NCI-H446 treated with DMSO at 0.1 percent for 48 hours (cell line): ENCODE measurements around the gene ARSI.

Experiments used
- DNase-seq: peaks from one replicate; lab custom pipeline; 2025; lab: John Stamatoyannopoulos, UW

ARSI gene

GRCh38 chr5:150302301-150303069 is at the start of gene ARSI:
Gene ARSI, minus strand, starts transcription at chr5:150302905. Its CDS starts 532 bp downstream, at chr5:150302373.
- DNase-seq: no peak

DNA sequence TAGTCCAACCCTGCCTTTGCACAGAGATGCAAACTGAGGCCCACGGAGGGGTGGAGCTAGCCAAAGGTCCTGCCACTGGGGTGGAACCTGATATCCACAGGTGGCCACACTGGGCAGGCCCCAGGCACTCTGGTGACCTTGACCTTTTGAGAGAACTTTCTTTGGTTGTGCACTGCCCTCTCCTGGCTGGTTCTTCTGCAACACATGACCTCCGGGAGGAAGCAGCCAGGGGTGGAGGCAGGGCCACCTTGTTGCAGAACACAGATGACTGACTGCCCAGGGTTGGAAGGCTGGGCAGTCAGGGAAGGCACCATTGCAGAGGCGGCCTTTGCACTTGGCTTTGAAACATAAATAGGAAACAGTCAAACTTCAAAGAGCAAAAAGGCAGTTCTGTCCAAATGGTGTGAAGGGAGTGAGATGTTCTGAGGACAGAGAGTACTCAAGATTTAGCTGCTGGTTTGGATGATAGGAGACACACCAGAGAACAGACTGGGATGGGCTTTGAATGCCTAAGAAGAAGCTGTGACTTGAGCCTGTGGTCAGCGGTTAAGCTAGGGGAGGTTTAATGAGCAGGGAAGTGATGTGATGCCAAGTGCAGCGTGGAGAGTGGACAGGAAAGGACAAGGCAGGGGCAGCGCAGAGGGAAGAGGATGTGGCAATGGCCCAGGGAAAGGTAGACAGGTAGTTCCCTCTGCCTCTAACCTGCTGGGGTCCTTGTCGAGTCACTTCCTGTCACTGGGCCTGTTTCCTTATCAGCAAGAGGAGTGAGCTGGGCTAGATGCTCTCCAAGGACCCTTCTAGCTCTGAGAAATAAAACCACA is 48.0 kb upstream of the ARSI start:
- no peak for DNase-seq

DNA sequence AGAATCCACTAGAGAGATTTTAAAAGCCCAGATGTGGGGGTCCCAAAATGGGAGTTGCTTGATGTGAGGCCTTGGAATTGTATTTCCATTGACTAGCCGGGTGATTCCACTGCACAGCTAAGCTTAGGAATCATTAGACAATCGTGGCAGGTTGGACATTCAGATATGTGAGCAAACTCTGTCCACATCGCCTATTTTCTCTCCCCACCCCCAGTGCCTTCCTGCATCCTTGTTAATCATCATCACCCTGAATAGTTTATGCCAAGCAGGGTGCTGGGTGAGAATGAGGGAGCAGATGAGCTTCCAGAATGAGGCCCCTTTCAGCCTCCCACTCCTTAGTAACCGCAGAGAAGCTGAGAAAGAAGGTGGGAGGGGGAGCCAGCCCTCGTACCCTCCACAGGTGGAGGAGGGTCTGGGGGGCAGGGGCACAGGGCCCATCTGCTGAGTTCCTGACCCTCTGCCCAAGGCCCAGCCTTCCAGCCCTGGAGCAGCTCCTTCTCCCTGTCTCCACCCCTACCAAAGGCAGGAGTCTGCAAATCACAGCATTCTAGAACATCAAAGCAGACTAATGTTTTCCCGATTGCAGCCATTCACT is 47.1 kb upstream of the ARSI start:
- DNase-seq: no peak

GRCh38 chr5:150347451-150347850 is 44.7 kb upstream of the ARSI start:
- DNase-seq: no peak

DNA sequence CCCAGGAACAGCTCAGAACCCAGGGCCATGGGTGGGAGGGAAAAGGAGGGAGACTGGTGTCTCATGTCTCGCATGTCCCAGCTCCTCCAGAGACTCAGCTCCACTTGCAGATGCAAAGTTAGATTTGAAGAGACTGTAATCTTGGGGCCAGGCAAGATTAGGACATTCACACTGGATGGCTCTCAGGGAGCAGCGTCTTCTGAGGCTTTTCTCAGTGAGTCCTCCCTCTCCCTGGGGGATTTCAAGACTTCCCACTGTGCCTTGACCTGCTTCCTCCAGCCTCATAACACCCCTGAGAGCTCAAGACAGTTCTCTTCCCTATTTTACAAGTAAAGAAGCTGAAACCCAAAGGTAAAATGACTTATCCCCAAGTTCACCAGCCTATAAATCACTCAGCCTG is 44.3 kb upstream of the ARSI start:
- DNase-seq: no peak

DNA sequence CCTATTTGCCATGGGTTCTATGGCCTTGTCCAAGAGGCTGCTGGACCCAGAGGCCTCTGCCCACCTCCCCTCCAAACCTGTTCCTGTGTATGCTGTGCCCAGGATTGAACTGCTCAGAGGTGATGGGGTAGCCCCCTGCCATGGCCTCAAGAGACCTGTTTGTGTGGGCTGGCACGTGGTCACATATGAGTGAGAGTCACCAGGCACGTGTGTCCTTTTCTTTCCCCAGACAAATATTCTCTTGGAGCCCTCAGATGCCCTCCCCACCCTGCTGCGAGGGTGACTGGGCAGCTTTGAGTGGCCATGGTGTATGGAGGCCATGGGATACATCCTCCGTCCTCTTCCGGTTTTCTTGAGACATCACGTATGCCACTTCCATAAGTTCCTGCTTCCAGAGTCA is 43.9 kb upstream of the ARSI start:
- no peak for DNase-seq

DNA sequence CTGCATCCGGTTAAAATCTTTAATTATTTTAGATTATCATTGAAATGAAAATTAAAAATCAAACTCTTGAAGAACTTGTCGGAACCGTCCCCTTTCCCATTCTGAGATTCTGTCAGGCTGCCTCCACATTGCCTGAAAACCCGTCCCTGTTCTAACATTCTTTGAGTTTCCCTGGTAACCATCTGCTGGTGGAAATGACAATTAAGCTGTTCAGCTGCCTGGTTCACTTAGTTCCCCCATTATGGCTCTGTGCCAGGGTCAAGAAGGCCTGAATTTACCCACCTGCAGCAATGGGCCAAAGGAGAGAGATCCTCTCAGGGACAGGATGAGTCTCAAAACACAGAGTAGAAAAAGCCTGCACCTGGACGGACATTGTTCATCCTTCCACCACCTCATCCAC is 43.0 kb upstream of the ARSI start:
- no peak for DNase-seq

- no peak for DNase-seq
Measured at GRCh38 chr5:150343994-150344631, 41.4 kb upstream of the ARSI start.

- DNase-seq: no peak
Measured at GRCh38 chr5:150342583-150342982, 39.9 kb upstream of the ARSI start.

DNA sequence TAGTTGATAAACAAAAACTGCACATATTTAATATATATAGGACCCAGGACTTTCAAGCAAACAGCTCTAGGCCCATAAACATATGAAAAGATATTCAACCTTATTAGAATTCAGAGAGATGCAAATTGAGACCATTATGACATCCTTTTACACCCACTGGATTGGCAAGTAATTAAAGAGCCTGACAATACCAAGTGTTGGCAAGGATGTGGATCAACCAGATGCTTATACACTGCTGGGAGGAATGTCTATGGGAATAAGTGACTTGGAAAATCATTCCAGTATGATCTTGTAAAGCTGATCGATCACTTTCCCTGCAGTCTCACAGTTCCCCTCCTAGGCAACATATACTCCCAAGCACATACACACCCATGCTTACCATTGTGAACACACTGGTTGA is 39.3 kb upstream of the ARSI start:
- DNase-seq: no peak

DNA sequence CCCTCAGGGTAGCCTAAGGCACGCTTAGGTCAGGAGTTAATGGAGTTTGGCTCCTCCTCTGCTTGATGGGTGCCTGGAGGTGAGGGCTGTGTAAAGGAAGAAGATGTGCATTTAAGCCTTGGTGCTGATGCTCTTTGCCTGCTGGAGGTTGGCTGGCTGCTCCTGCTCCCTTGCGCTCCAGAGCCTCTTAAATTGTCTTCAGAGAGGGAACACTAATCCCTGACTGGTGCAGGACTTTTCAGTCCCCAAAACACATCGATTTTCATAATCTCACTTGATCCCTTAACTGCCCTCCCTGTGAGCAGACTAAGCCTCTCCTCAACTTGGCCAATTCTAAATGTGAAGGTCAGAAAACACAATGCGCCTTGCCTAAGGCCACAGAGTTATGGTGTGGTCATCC is 38.6 kb upstream of the ARSI start:
- no peak for DNase-seq

GRCh38 chr5:150340614-150341255 is 38.0 kb upstream of the ARSI start:
- DNase-seq: no peak

DNA sequence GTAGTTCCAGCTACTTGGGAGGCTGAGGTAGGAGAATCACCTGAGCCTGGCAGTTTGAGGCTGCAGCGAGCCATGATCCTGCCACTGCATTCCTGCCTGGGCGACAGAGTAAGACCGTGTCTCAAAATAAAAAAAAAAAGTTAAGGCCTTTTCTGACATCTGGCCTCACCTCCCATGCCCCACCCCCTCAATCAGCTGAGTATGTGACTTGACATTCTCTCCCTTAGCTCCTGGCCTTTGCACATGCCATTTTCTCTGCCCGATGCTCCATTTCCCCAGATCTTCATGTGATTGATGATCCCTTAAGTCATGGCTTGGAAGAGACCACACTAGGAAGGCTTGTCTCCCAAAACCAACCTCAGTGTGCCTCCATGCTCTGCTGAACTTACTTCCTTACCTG is 37.1 kb upstream of the ARSI start:
- DNase-seq: no peak

- DNase-seq: no peak
Measured at GRCh38 chr5:150339165-150339564, 36.5 kb upstream of the ARSI start.

DNA sequence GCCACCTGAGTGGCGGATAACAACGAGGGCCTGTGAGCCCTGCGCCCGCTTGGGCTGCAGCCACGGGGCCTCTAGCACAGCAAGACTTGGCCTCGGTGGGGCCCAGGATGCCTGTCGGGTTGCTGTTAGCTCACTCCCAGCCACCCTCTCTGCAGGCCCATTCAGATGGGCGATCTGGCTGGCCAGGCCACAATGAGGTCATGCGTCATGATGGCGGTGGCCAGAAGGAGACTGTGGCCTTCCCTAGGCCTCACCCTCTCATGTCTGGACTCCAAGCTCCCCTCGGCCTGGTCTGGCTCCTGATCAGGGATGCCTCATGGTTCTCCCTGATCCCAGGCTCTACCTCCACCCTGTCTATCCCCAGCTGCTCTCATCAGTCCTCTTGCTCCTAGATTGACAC is 35.8 kb upstream of the ARSI start:
- DNase-seq: no peak

GRCh38 chr5:150335778-150336177 is 33.1 kb upstream of the ARSI start:
- no peak for DNase-seq

GRCh38 chr5:150333400-150333799 is 30.7 kb upstream of the ARSI start:
- DNase-seq: no peak

DNA sequence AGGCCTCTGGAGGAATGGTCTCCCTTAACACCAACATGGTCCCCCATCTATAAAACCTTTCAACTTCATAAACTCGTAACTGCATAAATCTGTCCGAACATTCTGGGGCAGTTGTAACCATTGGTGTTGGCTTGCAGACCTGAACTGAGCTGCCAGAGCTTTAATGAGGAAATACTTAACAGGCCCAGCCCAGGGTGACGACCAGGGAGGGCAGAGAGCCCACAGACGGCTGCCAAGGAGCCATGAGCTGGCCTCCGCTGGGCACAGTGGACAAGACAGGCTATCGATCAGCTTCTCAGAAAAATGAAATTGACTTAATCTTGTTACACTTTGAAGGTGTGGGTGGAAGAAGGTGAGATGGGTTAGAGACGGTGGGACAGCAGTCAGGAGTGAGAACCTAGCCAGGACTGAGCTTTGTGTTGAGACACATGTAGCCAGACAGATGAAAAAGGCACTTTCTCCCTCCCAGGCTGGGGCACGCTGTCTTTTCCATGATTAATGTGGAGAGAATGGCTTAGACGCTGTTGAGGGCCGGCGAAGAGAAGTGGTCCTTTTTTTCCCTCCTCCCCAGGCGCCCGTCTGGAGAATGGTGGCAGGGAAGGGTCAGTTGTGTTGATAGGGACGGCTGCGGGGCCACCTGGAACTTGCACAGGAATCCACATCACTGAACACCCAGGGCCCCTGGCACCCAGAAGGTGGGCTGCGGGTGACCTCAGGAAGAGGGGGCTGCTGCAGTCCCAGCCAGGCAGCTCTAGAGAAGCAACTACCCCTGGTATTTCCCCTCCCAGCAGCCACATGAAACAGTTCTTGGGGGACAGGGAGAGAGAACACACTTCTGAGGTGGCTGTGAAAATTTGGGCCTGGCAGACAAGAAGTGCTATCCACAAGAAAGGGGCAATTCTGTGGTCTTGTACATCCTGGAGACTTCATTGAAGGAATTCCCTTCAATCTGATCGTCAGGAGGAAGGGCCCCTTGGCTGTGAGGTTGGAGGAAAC is 27.5 kb upstream of the ARSI start:
- no peak for DNase-seq

GRCh38 chr5:150329038-150329437 is 26.3 kb upstream of the ARSI start:
- DNase-seq: no peak

GRCh38 chr5:150328515-150328914 is 25.8 kb upstream of the ARSI start:
- no peak for DNase-seq

DNA sequence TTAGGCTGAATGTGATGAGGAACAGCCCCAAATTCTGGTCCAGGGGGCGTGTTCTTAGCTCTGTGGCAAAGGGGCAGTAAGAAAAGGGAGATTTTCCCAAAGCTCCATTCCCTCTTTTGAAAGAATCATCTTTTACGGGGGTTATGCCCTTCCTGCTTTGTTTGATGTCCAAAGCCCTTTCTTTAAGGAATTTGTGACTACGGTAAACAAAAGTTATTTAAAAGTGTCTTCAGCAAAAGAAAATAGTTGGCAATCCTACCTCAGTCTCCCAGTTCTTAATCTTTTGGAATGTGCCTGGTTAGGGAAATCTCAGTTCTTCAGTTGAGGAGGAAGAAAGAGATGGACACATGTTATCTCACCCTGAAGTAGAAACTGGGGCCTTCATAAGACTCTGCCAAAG is 24.4 kb upstream of the ARSI start:
- no peak for DNase-seq
